Stimulated activated naive CD4-positive, alpha-beta T cell (primary cell): ENCODE measurements around the gene GLT1D1.
"Not testable (repeated sequence)": the region's sequence is repeated elsewhere in the genome, so short reads cannot be mapped to it uniquely, and the experiment has no call there.

ENCODE experiments used
- DNase-seq, 6 experiments: peaks; one replicate each; lab custom pipeline; 2025; lab: John Stamatoyannopoulos, UW

The GLT1D1 gene

DNA sequence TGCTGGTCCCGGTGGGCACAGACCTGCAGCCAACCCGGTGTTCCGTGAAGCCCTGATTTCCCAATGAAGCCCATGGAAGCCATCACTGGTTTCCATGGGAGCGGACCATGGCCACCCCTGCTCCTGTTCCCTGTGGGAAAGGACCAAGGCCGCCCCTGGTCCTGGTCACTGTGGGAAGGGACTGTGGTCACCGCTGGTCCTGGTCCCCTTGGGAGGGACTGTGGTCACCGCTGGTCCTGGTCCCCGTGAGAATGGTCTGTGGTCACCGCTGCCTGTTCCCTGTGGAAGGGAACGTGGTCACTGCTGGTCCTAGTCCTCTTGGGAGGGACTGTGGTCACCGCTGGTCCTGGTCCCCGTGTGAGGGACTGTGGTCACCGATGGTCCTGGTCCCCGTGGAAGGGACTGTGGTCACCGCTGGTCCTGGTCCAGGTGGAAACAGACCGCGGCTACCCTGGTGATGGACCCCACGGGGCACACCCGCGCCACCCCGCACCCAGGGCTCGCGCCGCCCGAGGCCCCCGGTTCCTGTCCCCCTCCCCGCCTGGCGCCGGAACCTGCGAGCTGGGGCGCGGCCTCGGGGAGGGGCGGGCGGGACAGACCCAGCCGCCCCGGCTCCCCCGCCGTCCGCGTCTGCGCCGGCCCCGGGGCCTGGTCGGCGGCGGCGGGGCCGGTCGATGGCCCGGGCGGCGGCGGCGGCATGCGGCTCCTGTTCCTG, at the start of gene GLT1D1:
TSS of gene GLT1D1 (plus strand) at position 594 of the 715 bp plus-strand sequence. CDS start at position 698, 104 bp downstream.
- DNase-seq: no peak

GRCh38 chr12:128803788-128804187, 49.5 kb upstream of the GLT1D1 start:
- no peak for DNase-seq

- no peak for DNase-seq
Measured at GRCh38 chr12:128804762-128805161, 48.5 kb upstream of the GLT1D1 start.

- not testable (repeated sequence) for DNase-seq
Measured at GRCh38 chr12:128805406-128805805, 47.9 kb upstream of the GLT1D1 start.

- DNase-seq: no peak
Measured at GRCh38 chr12:128806573-128806972, 46.7 kb upstream of the GLT1D1 start.

DNA sequence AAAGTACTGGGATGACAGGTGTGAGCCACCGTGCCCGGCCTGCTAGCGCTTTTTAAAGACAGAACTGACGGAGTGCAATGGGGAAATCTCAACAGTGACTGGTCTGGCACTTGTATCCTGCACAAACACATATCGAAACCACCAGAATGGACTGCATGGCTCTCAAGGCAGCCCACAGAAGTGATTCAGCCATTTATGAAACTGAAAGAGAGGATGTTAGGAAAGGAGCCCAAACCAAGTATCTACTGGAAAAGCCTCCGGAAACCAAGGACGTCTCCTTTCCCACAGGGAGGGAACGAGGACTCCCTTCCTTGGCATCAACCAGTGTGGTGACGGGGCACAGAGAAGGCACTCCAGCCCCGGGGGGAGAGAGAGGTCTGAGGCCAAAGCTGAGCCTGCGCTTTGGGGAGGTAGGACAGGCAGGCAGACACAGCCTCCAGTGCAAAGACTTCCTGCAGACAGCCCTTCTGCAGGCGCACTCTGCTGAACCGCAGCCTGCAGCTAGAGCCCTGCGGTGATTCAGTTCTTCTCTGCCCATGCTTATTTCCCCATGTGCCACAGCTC, 46.0 kb upstream of the GLT1D1 start:
- no peak for DNase-seq

DNA sequence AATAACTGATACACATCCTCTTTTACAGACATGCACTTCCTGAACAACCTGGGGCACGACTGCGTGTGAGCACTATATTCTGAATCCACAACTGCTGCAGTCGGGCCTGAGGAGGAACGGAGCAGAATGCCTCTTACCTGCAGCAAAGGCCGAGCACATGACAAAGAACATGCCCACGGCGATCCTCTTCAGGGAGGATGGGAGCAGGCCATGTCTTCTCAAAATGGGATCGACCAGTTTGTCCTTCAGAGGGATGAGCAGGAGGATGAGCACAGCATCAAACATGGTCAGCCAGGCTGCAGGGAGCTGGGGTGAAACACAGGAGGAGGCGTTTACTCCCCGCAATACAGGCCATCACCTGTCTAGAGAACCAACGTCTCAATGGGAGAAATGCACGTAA, 44.6 kb upstream of the GLT1D1 start:
- no peak for DNase-seq

GRCh38 chr12:128810182-128811127, 42.8 kb upstream of the GLT1D1 start:
- DNase-seq: no peak

GRCh38 chr12:128811806-128812205, 41.5 kb upstream of the GLT1D1 start:
- DNase-seq: no peak

GRCh38 chr12:128813392-128813791, 39.9 kb upstream of the GLT1D1 start:
- DNase-seq: no peak

DNA sequence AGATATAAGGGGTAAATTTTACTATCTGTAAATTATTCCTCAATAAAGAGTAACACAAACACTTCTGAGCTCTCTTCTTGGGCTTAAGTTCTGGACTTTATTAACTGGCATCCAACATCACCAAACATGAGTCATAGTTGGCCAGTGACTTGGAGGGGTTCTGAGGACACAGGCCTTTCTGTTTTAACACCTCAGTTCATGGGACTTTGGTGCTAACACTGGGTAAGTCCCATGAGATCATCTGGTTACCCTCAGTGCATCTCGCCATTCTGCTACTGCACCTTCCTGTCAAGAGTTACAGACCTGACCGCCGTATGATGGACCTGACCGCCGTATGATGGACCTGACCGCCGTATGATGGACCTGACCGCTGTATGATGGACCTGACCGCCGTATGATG, 39.4 kb upstream of the GLT1D1 start:
- DNase-seq: no peak

DNA sequence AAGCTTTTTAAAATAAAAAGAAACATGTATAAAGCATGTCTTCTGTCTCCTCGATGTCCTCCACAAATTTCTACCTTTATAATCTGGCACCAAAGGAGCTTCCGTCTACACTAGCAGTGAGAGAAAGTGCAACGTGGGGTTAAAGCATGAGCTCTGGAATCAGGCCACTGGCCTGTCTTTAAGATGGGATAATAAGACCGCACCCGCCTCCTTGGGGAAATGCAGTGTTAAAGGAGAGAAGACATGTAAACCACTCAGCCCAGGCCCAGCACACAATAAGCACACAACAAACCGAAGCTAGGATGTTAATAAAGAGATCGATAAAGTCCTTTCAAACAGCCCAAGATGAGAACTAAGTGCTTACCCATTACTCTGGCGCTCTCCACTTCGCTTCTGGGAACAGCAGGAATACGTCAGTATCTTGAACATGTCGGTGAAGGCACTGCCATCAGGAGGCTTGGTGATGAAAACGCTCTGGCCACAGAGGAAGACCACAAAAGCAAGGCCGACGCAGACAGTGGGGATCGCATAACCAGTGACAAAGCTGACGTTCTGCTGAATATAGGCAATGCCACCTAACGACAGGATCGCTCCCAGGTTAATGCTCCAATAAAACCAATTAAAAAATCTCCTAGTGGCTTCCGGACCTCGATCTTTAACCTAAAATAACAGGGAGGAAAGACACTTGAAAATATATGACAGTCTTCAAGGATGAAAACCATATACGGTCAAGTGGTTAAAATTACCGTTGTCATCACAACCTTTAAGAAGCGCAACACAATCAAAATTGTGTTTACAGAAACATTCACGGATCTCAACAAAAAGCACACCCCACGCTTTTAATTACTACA, 38.6 kb upstream of the GLT1D1 start:
- no peak for DNase-seq

- no peak for DNase-seq
Measured at GRCh38 chr12:128815779-128816642, 37.3 kb upstream of the GLT1D1 start.

GRCh38 chr12:128816643-128816920, 36.7 kb upstream of the GLT1D1 start:
- no peak for DNase-seq

- no peak for DNase-seq
Measured at GRCh38 chr12:128817111-128818015, 35.9 kb upstream of the GLT1D1 start.

GRCh38 chr12:128818065-128819022, 34.9 kb upstream of the GLT1D1 start:
- DNase-seq: no peak

GRCh38 chr12:128819293-128820144, 33.8 kb upstream of the GLT1D1 start:
- DNase-seq: no peak

DNA sequence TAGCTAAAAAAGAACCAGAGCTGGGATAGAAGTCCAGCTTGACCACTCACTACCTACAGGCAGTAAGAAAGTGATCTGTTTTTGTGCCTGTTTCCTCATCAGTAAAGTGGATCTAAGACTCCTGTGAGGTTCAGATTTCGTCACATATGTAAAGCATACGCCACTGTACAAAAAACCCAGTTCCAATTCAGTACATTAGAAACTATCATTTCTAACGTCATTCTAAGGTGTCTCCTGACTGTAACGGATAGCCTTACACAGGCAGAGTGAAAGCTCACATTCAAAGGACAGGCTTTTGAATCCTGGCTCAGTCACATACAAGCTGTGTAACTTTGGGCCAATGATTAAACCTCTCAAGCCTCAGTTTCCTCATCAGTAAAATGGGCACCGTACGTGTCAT, 33.0 kb upstream of the GLT1D1 start:
- no peak for DNase-seq
